ENCODE data around the gene ORC6. TPM values are rescaled to one million over a fixed set of nuclear protein-coding genes. Genes with fewer than 3 reads are reported as not detected.

ORC6 gene
- total and polyA plus RNA-seq, 9 of the 15 experiments (the other 6 are each of a cell fraction or from before 2014, with no cell fraction given) = 18.7 to 71.4 (median 47.0) TPM

Other genes starting within 250 kb of the ORC6 start
- 15.6 and 19.7 TPM in 2 replicates for gene SHCBP1, start 68.3 kb upstream of the ORC6 start, total RNA-seq (2014; rRNA removed)
- gene SHCBP1, start 68.3 kb upstream of the ORC6 start, total RNA-seq (2014; rRNA removed; fragmentation: Illumina TruSeq; extraction: Trizol) = 22.3 and 22.4 TPM in 2 replicates
- gene SHCBP1, start 68.3 kb upstream of the ORC6 start, total RNA-seq (2015; rRNA removed; fragmentation: Illumina TruSeq; extraction: Trizol) = 15.8 and 16.9 TPM in 2 replicates
- gene SHCBP1, start 68.3 kb upstream of the ORC6 start, total RNA-seq (2021) = 18.0 and 18.2 TPM in 2 replicates
- 21.3 and 29.6 TPM in 2 replicates for gene SHCBP1, start 68.3 kb upstream of the ORC6 start, polyA plus RNA-seq (2011; rRNA removed)
- 18.0 and 21.0 TPM in 2 replicates for gene SHCBP1, start 68.3 kb upstream of the ORC6 start, polyA plus RNA-seq (2014; fragmentation: Illumina TruSeq; extraction: Trizol)
- gene SHCBP1, start 68.3 kb upstream of the ORC6 start, polyA plus RNA-seq (2014; fragmentation: Nextera tagmentation; extraction: Ambion mirVana) = 1 to 10 TPM; 6.2 to 6.8 TPM
- 20.6 and 21.1 TPM in 2 replicates for gene SHCBP1, start 68.3 kb upstream of the ORC6 start, polyA plus RNA-seq (2014; rRNA removed)
- gene VPS35, start 481 bp upstream of the ORC6 start, total RNA-seq (2014; rRNA removed) = 30.4 and 32.7 TPM in 2 replicates
- 74.6 and 84.8 TPM in 2 replicates for gene VPS35, start 481 bp upstream of the ORC6 start, total RNA-seq (2014; rRNA removed; fragmentation: Illumina TruSeq; extraction: Trizol)
- 66.2 and 69.9 TPM in 2 replicates for gene VPS35, start 481 bp upstream of the ORC6 start, total RNA-seq (2015; rRNA removed; fragmentation: Illumina TruSeq; extraction: Trizol)
- 84.4 and 87.3 TPM in 2 replicates for gene VPS35, start 481 bp upstream of the ORC6 start, total RNA-seq (2021)
- 40.2 and 53.3 TPM in 2 replicates for gene VPS35, start 481 bp upstream of the ORC6 start, polyA plus RNA-seq (2011; rRNA removed)
- gene VPS35, start 481 bp upstream of the ORC6 start, polyA plus RNA-seq (2014; fragmentation: Illumina TruSeq; extraction: Trizol) = 48.6 and 57.4 TPM in 2 replicates
- 100 to 1,000 TPM in 1 of 2 experiments, 10 to 100 TPM in 1; 90.4 to 131 TPM for gene VPS35, start 481 bp upstream of the ORC6 start, polyA plus RNA-seq (2014; fragmentation: Nextera tagmentation; extraction: Ambion mirVana)
- 35.0 and 42.5 TPM in 2 replicates for gene VPS35, start 481 bp upstream of the ORC6 start, polyA plus RNA-seq (2014; rRNA removed)
- gene MYLK3, start 58.7 kb downstream of the ORC6 start, total RNA-seq (2014; rRNA removed) = 8.8 and 9.8 TPM in 2 replicates
- 6.7 and 7.6 TPM in 2 replicates for gene MYLK3, start 58.7 kb downstream of the ORC6 start, total RNA-seq (2014; rRNA removed; fragmentation: Illumina TruSeq; extraction: Trizol)
- 6.6 and 6.7 TPM in 2 replicates for gene MYLK3, start 58.7 kb downstream of the ORC6 start, total RNA-seq (2015; rRNA removed; fragmentation: Illumina TruSeq; extraction: Trizol)
- gene MYLK3, start 58.7 kb downstream of the ORC6 start, total RNA-seq (2021) = 10.1 and 10.7 TPM in 2 replicates
- 4.2 and 4.3 TPM in 2 replicates for gene MYLK3, start 58.7 kb downstream of the ORC6 start, polyA plus RNA-seq (2011; rRNA removed)
- gene MYLK3, start 58.7 kb downstream of the ORC6 start, polyA plus RNA-seq (2014; fragmentation: Illumina TruSeq; extraction: Trizol) = 4.7 and 6.5 TPM in 2 replicates
- gene MYLK3, start 58.7 kb downstream of the ORC6 start, polyA plus RNA-seq (2014; fragmentation: Nextera tagmentation; extraction: Ambion mirVana) = under 1 TPM; 0.69 to 0.82 TPM
- 3.3 TPM in 2 replicates for gene MYLK3, start 58.7 kb downstream of the ORC6 start, polyA plus RNA-seq (2014; rRNA removed)
- gene C16orf87, start 141.5 kb downstream of the ORC6 start, total RNA-seq (2014; rRNA removed) = 7.7 and 10.5 TPM in 2 replicates
- gene C16orf87, start 141.5 kb downstream of the ORC6 start, total RNA-seq (2014; rRNA removed; fragmentation: Illumina TruSeq; extraction: Trizol) = 13.0 and 13.2 TPM in 2 replicates
- gene C16orf87, start 141.5 kb downstream of the ORC6 start, total RNA-seq (2015; rRNA removed; fragmentation: Illumina TruSeq; extraction: Trizol) = 10.9 and 12.6 TPM in 2 replicates
- 8.3 and 9.1 TPM in 2 replicates for gene C16orf87, start 141.5 kb downstream of the ORC6 start, total RNA-seq (2021)
- 6.3 and 7.8 TPM in 2 replicates for gene C16orf87, start 141.5 kb downstream of the ORC6 start, polyA plus RNA-seq (2011; rRNA removed)
- gene C16orf87, start 141.5 kb downstream of the ORC6 start, polyA plus RNA-seq (2014; fragmentation: Illumina TruSeq; extraction: Trizol) = 9.1 and 9.6 TPM in 2 replicates
- gene C16orf87, start 141.5 kb downstream of the ORC6 start, polyA plus RNA-seq (2014; fragmentation: Nextera tagmentation; extraction: Ambion mirVana) = 10 to 100 TPM; 13.9 to 16.7 TPM
- 8.2 and 10.8 TPM in 2 replicates for gene C16orf87, start 141.5 kb downstream of the ORC6 start, polyA plus RNA-seq (2014; rRNA removed)
- gene GPT2, start 194.7 kb downstream of the ORC6 start, total RNA-seq (2014; rRNA removed) = 7.2 and 7.3 TPM in 2 replicates
- 3.7 and 5.0 TPM in 2 replicates for gene GPT2, start 194.7 kb downstream of the ORC6 start, total RNA-seq (2014; rRNA removed; fragmentation: Illumina TruSeq; extraction: Trizol)
- gene GPT2, start 194.7 kb downstream of the ORC6 start, total RNA-seq (2015; rRNA removed; fragmentation: Illumina TruSeq; extraction: Trizol) = 2.8 and 3.0 TPM in 2 replicates
- 12.9 and 14.4 TPM in 2 replicates for gene GPT2, start 194.7 kb downstream of the ORC6 start, total RNA-seq (2021)
- 5.8 and 10.4 TPM in 2 replicates for gene GPT2, start 194.7 kb downstream of the ORC6 start, polyA plus RNA-seq (2011; rRNA removed)
- gene GPT2, start 194.7 kb downstream of the ORC6 start, polyA plus RNA-seq (2014; fragmentation: Illumina TruSeq; extraction: Trizol) = 10.0 and 12.1 TPM in 2 replicates
- under 1 TPM; 0.79 to 0.96 TPM for gene GPT2, start 194.7 kb downstream of the ORC6 start, polyA plus RNA-seq (2014; fragmentation: Nextera tagmentation; extraction: Ambion mirVana)
- gene GPT2, start 194.7 kb downstream of the ORC6 start, polyA plus RNA-seq (2014; rRNA removed) = 6.8 and 7.7 TPM in 2 replicates